Islet precursor cell (in vitro differentiated cells): ENCODE data around the gene ANXA8.
A peak's percentile ranks its signal among the peaks of the same experiment; 100 is the strongest.
"Not testable (repeated sequence)": the region's sequence is repeated elsewhere in the genome, so short reads cannot be mapped to it uniquely, and the experiment has no call there.

ENCODE experiments used
- DNase-seq: peaks from one replicate; pipeline ENCODE4 v3.0.0-alpha.2; 2018

Gene ANXA8

DNA sequence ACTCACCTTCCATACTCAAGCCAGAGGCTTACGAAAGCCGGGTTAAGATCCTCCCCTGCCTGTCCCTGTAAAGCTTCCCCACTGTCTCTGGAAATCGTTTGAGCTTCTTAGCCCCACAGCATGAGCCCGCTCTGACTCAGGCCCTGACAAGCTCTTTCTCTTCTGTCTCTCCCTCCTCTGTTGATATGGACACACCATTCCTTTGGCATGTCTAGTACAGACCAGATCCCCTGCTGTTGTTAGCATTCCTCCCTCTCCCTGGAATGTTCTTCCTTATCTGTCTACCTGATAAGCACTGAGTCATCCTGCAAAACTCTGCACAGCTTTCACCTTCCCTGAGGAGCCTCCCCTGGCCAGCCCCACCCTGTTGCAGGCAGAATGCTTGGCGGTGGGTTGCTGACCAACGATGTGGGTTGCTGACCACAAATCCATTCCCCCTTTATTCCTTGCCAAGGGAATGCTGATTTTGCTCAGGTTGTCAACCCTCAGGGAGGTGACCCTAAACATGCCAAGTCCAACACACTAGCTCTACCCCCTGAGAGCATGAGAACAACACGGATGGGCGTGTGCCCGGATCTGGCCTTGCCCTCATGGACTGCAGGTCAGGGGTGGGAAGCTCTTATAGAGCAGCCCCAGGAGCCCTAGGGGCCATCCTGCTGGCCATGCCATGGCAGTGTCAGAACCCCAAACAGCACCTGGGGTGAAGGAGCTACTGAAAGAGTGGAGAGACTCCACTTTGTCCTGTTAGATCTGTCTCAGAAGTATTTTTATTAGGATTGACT, 21.1 kb downstream of the ANXA8 start:
- DNase-seq: not testable (repeated sequence)

GRCh38 chr10:47461261-47461687, 22.6 kb downstream of the ANXA8 start:
- DNase-seq: peak; percentile 92

GRCh38 chr10:47458466-47459154, 25.3 kb downstream of the ANXA8 start:
- peak; percentile 66 for DNase-seq

GRCh38 chr10:47457826-47458225, 26.1 kb downstream of the ANXA8 start:
- peak; percentile 35 for DNase-seq

DNA sequence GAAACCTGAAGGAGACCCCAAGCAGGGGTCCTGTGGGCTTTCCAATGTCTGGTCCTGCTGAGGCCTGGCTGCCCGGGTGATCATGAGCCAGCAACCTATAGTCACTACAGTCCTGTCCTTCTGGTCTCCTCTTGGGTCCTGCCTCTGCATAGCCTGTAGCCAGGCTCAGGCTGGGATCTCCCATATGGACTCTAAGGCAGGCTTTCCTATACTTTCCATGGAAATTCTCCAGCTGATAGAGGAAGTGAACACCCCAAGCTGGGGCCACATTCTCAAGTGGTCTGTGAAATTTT, 26.4 kb downstream of the ANXA8 start:
- DNase-seq: no peak

DNA sequence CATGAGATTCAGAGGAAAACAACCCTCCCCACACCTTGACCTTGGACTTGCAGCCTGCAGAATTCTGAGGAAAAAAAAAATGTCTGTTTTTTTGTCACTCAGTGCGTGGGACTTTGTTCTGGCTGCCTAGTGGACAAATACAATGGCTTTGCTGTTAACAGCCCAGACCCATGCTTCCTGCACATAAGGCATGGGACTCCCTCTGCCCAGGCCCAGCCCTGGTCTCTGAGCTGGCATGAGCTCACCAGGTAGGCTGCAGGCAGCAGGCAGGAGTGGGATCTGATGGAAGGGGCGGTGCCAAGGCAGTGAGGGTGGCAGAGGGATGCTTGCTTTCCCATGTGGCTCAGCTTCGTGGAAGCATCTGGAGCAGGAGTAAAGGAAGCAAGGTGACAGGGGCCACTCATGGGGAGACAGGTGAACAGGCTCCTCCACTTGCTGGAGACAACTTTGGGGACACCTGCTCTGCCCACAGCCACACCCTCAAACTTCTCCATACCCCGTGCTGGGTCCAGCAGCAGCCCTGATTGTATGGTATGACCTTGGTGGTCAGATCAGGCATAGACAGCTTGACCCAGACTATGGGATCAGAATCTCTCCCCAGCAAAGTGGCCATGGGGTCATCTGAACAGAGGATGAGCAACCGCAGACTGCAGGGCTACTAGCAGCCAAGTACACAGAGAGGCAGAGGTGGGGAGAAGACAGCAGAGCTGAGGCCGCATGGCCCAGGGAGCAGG, 27.0 kb downstream of the ANXA8 start:
- DNase-seq: peak; percentile 48

GRCh38 chr10:47456079-47456785, 27.7 kb downstream of the ANXA8 start:
- peak; percentile 40 for DNase-seq

- peak; percentile 37 for DNase-seq
Observed at GRCh38 chr10:47455350-47456078, 28.4 kb downstream of the ANXA8 start.

- no peak for DNase-seq
Observed at GRCh38 chr10:47454780-47455058, 29.2 kb downstream of the ANXA8 start.

GRCh38 chr10:47454008-47454779, 29.7 kb downstream of the ANXA8 start:
- DNase-seq: peak; percentile 51

GRCh38 chr10:47453141-47454007, 30.5 kb downstream of the ANXA8 start:
- peak; percentile 41 for DNase-seq

DNA sequence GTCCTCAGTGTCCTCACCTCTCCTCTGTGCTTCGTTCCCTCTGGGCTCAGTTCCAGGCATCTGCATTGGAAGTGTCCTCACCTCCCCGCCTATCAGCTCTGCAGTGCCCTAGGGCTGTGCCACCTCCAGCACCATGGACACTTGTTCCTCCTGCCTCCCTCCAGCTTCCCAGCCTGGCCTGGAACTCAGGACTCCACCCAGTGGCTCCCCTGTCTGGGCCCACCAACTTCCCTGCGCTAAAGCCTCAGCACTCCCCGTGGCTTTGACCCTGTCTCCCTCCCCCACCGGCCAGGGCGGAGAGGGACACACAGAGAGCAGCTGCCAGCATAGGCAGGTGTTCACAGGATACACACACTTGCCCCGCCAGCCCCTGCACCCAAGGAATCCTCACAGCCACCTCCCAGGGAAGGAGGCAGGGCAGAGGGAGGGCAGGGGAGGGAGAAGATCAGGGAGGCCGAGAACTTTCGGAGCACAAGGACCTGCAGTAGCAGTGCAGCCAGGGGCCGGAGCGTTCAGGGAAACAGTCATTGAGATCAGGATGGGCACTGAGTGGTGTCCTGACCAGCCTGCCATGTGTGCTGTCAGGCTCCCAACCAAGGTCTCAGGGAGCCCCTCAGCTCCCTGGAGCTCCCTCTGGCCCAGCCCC, 31.3 kb downstream of the ANXA8 start:
- DNase-seq: peak; percentile 59

GRCh38 chr10:47451998-47452494, 31.9 kb downstream of the ANXA8 start:
- no peak for DNase-seq

DNA sequence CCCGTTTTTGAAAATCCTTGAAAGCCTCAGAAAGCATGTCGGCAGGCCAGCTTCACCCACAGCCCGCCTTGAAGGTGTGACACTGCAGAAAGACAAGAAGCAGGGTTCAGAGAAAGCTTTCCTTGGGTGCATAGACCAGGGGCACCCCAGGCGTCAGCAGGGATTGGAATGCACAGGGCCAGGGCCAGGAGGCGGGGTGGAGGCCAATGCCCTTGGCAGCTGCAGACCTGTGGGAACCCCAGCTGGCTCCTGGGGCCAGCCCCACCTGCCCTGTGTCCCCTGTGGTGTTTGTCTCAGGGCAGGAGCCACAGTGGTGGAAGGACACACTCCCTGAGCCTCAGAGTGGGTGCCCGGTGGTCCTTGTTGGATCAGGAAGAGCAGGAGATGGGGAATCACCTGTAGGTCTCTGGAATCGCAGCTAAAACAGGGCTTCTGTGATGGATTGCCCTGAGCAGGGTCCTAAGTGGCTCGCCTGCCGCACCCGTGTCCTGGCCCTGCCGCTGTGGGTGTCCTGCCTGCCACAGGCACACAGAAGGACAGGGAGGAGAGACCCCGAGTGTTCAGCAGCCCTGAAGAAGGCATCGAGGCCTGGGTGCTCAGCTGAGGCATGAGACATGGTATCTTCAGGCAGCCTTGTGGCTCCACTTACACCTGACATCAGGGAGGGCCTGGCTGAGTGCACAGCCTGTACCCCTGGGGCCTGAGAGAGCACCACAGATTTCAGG, 32.5 kb downstream of the ANXA8 start:
- peak; percentile 46 for DNase-seq

DNA sequence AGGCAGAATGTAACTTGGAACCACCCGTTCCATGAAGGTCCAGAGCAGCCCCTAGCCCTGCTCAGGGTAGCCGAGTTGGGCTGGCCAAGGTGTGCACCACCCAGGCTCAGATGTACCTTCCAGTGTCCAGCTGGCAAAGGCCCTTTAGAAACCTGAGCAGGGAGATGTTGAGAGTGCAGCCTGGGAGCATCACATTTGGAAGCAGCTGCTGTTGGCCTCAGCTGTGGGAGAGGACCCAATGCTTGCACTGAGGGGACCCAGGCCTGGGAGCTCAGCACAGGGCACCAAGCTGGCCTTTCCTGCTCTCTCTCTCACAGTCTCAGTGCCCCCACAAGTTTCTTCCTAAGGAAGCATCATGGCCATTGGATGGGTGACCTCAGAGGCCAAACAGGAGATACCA, 33.5 kb downstream of the ANXA8 start:
- DNase-seq: peak; percentile 38

- DNase-seq: peak; percentile 49
Observed at GRCh38 chr10:47449979-47450378, 33.9 kb downstream of the ANXA8 start.

- DNase-seq: peak; percentile 60
Observed at GRCh38 chr10:47449102-47449978, 34.6 kb downstream of the ANXA8 start.

DNA sequence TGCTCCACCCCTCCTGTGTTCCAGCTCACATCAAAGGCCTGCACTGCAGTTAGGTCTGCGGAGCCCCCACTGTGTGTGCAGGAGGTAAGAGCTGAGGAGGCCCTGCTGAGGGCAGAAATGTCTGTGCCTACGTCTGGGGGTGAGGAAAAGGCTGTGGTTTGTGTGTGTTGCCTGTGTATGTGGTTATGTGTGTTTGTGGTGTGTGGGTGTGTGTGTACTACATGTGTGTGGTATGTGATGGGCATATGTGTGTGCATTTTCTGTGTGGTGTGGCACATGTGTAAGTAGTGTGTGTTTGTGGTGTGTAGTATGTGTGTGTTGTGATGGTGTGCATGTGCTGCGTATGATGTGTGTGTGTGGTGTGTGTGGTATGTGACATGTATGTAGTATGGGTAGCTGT, 36.2 kb downstream of the ANXA8 start:
- DNase-seq: no peak
